Neuronal stem cell (in vitro differentiated cells): Measurements from ENCODE around the gene TTC4.

Source experiments
- DNase-seq: peaks from one replicate; pipeline ENCODE4 v3.0.0-alpha.2; 2013; ENCODE audit warnings: low spot score
- H2AFZ ChIP-seq: one replicate; pipeline ENCODE4 v1.6.1; 2013; ENCODE audit warnings: mild to moderate bottlenecking, low read length, inconsistent platforms
- H2AK5ac ChIP-seq: 2 replicates; pipeline ENCODE4 v1.6.1; 2013; ENCODE audit warnings: low read depth, mild to moderate bottlenecking, inconsistent platforms, low read length, moderate library complexity, mixed read lengths
- H2BK120ac ChIP-seq: 2 replicates; pipeline ENCODE4 v1.6.1; 2013; ENCODE audit warnings: low read depth, mild to moderate bottlenecking, inconsistent platforms, low read length, moderate library complexity, mixed read lengths
- H2BK12ac ChIP-seq: one replicate; pipeline ENCODE4 v1.6.1; 2013; ENCODE audit warnings: low read length, inconsistent platforms
- H2BK15ac ChIP-seq: 2 replicates; pipeline ENCODE4 v1.6.1; 2013; ENCODE audit warnings: mild to moderate bottlenecking, low read length, inconsistent platforms, mixed read lengths
- H2BK5ac ChIP-seq: one replicate; pipeline ENCODE4 v1.6.1; 2013; ENCODE audit warnings: inconsistent platforms, mild to moderate bottlenecking, low read length, moderate library complexity
- H3K14ac ChIP-seq: one replicate; pipeline ENCODE4 v1.6.1; 2013; ENCODE audit warnings: low read length, inconsistent platforms
- H3K18ac ChIP-seq: 2 replicates; pipeline ENCODE4 v1.6.1; 2013; ENCODE audit warnings: low read length, inconsistent platforms
- H3K23ac ChIP-seq: 2 replicates; pipeline ENCODE4 v1.6.1; 2013; ENCODE audit warnings: low read depth, mild to moderate bottlenecking, mixed read lengths, low read length, inconsistent platforms; ENCODE audit not compliant: poor library complexity
- H3K27ac ChIP-seq: replicated peaks from 3 replicates; pipeline ENCODE4 v1.5.1; 2013; ENCODE audit warnings: low read length, inconsistent platforms
- H3K27me3 ChIP-seq, 3 experiments: 2 replicates each; pipeline ENCODE4 v1.6.1; 2013; ENCODE audit warnings: low read length in 3 of 3, mild to moderate bottlenecking in 2 of 3, inconsistent platforms in 1 of 3, low read depth in 1 of 3, mixed read lengths in 1 of 3, moderate library complexity in 1 of 3; ENCODE audit not compliant: control insufficient read depth in 3 of 3, insufficient read depth in 3 of 3
- H3K36me3 ChIP-seq, 2 donors: replicated peaks in 1 of 2; 2 replicates each; pipeline ENCODE4 v1.6.1; 2013; ENCODE audit warnings: low read length in 2 of 2; ENCODE audit not compliant: control insufficient read depth in 2 of 2, insufficient read depth in 2 of 2
- H3K4ac ChIP-seq: 2 replicates; pipeline ENCODE4 v1.6.1; 2013; ENCODE audit warnings: inconsistent platforms, mild to moderate bottlenecking, low read length, moderate library complexity
- H3K4me1 ChIP-seq, 2 donors: 1 replicate in 1 of 2; 2 replicates in 1 of 2; pipeline ENCODE4 v1.6.1; 2013; ENCODE audit warnings: low read length in 2 of 2, low read depth in 1 of 2; ENCODE audit not compliant: control insufficient read depth in 2 of 2, insufficient read depth in 1 of 2
- H3K4me2 ChIP-seq: one replicate; pipeline ENCODE4 v1.6.1; 2013; ENCODE audit warnings: mild to moderate bottlenecking, low read length, inconsistent platforms; ENCODE audit not compliant: insufficient read depth, poor library complexity, severe bottlenecking
- H3K4me3 ChIP-seq, 2 donors: 2 replicates each; pipeline ENCODE4 v1.5.1; 2013; ENCODE audit warnings: low read length in 2 of 2, mild to moderate bottlenecking in 2 of 2, inconsistent platforms in 1 of 2, moderate library complexity in 1 of 2
- H3K79me1 ChIP-seq: one replicate; pipeline ENCODE4 v1.6.1; 2013; ENCODE audit warnings: low read depth, mild to moderate bottlenecking, inconsistent platforms, low read length, moderate library complexity
- H3K9ac ChIP-seq: one replicate; pipeline ENCODE4 v1.6.1; 2013; ENCODE audit warnings: mild to moderate bottlenecking, low read depth, low read length, inconsistent platforms; ENCODE audit not compliant: poor library complexity
- H3K9me3 ChIP-seq, 2 donors: replicated peaks in 1 of 2; 2 replicates each; pipeline versions ENCODE3 to v1.6.1; 2013; ENCODE audit warnings: low read length in 2 of 2, mild to moderate bottlenecking in 2 of 2, inconsistent platforms in 1 of 2, low read depth in 1 of 2, mixed read lengths in 1 of 2, moderate library complexity in 1 of 2; ENCODE audit not compliant: control insufficient read depth in 2 of 2, insufficient read depth in 1 of 2
- H4K8ac ChIP-seq: one replicate; pipeline ENCODE4 v1.6.1; 2013; ENCODE audit warnings: low read depth, mild to moderate bottlenecking, inconsistent platforms, low read length, moderate library complexity
- H4K91ac ChIP-seq: one replicate; pipeline ENCODE4 v1.6.1; 2013; ENCODE audit warnings: low read length, low read depth, mild to moderate bottlenecking, inconsistent platforms; ENCODE audit not compliant: poor library complexity
- WGBS, 2 donors: extraction: QIAGEN DNeasy Blood & Tissue Kit; methylation state at CpG; one replicate each; pipeline ENCODE4 v1.1.7; 2013; ENCODE audit warnings: missing lambda C conversion rate in 2 of 2, mixed read lengths in 1 of 2; ENCODE audit not compliant: insufficient read length in 2 of 2, insufficient replicate concordance in 1 of 2; ENCODE audit errors: extremely low coverage in 2 of 2; 5-methylcytosine and 5-hydroxymethylcytosine counted together

Gene TTC4

DNA sequence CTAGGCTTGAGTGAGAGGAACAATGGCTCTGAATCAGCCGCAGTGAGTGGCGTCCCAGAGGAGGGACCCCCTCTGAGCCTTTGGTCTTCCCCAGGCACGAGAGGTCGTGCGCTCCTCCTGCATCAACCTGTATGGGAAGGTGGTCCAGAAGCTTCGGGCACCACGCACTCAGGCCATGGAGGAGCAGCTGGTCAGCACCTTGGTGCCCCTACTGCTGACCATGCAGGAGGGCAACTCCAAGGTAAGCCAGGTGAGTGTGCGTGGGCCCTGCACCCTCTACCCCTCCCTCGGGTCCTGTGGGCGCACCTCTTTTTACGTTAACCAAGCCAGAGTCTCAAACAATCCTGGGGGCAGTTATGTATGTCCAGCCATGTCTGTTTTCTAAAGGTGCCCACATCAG, 13.7 kb upstream of the TTC4 start:
- no CpG with 5 or more reads among the region's 11 CpGs for WGBS, 2 donors

DNA sequence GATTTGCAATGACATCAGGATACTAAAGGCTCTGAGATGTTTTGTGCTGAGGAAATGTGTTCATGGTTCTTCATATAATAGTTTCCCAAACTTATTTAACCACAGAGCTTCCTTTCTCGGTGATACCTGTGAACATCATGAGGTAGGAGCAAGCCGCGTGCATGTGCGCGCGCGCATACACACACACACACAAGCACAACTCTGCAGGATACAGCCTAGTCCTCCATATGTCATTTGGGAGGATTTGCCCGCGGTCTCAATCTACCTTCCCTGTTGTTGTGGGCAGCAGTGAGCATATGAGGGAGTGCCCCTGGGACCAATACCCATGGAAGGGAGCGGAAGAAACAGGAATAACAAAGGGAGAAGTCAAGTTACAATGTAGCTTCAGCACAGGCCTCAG, 12.2 kb upstream of the TTC4 start:
- Histone ChIP-seq H3K27ac (no peak overlapping the region), H3K4ac (no peak overlapping the region), H3K79me1 (no peaks in the 10 kb centered on the region), H2BK15ac (no peak overlapping the region), H2AK5ac (no peak overlapping the region), H3K18ac (no peak overlapping the region), H2BK5ac (no peak overlapping the region), H4K91ac (no peak overlapping the region), H3K4me3 (no peak overlapping the region), H2BK12ac (no peak overlapping the region), H3K9me3 (no peaks in the 10 kb centered on the region), H2AFZ (no peak overlapping the region), H3K4me2 (no peak overlapping the region), H3K4me1 (peaks cover 0 to 1% of the 10 kb centered on the region in 2 donors), H2BK120ac (no peak overlapping the region), H3K14ac (no peak overlapping the region), H4K8ac (no peak overlapping the region), H3K36me3 (no peaks in the 10 kb centered on the region), H3K9ac (no peak overlapping the region), H3K23ac (no peak overlapping the region), H3K27me3 (peaks cover 0 to 56% (median 0%) of the 10 kb centered on the region in 3 experiments)
- WGBS, 2 donors, result no CpG with 5 or more reads among the region's 10 CpGs
- no peak for DNase-seq

More for the DNA sequence above, 13.7 kb upstream of the TTC4 start:
- Histone ChIP-seq H3K36me3 (no peaks in the 10 kb centered on the region), H3K23ac (no peak overlapping the region), H2BK12ac (peak overlapping the region; percentile 90), H3K14ac (no peak overlapping the region), H3K4me1 (peaks cover 0 to 3% of the 10 kb centered on the region in 2 donors), H4K8ac (no peak overlapping the region), H4K91ac (no peak overlapping the region), H2BK15ac (no peak overlapping the region), H2BK120ac (no peak overlapping the region), H3K9me3 (no peaks in the 10 kb centered on the region), H3K4me3 (peak overlapping the region in 1 of 2 donors; percentile 11), H3K4ac (no peak overlapping the region), H2BK5ac (no peak overlapping the region), H3K79me1 (no peaks in the 10 kb centered on the region), H3K9ac (no peak overlapping the region), H3K27ac (no peak overlapping the region), H2AK5ac (no peak overlapping the region), H2AFZ (no peak overlapping the region), H3K27me3 (peaks cover 0 to 43% (median 0%) of the 10 kb centered on the region in 3 experiments), H3K18ac (peak overlapping the region; percentile 44), H3K4me2 (no peak overlapping the region)
- DNase-seq, result no peak

DNA sequence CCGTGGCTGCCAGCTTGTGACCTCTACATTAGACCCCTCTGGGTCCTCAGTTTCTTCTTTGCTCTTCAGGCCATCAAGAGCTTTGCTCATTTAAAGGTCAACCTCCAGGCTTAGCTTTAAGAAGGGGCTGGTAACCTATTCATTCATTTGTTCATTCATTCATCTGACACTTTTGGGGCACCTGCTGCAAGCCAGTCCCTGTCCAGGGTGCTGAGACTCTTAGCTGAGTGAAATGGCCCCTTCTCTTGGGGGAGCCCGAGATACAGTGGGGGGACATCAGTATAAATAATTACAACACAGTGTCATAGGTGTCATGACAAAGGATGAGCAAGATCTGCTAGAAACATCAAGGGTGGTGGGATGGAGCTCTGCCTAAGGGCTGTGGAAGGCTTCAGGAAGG, 10.5 kb upstream of the TTC4 start:
- Histone ChIP-seq H2AFZ (no peak overlapping the region), H3K9me3 (no peaks in the 10 kb centered on the region), H2BK12ac (no peak overlapping the region), H3K23ac (no peak overlapping the region), H3K4me1 (no peaks in the 10 kb centered on the region), H2BK15ac (no peak overlapping the region), H3K4me2 (no peak overlapping the region), H3K4me3 (no peak overlapping the region), H3K36me3 (no peaks in the 10 kb centered on the region), H3K27ac (no peak overlapping the region), H2AK5ac (no peak overlapping the region), H3K79me1 (no peaks in the 10 kb centered on the region), H3K4ac (no peak overlapping the region), H3K14ac (no peak overlapping the region), H2BK120ac (no peak overlapping the region), H3K27me3 (peaks cover 0 to 53% (median 0%) of the 10 kb centered on the region in 3 experiments), H2BK5ac (no peak overlapping the region), H3K18ac (no peak overlapping the region), H4K91ac (no peak overlapping the region), H4K8ac (no peak overlapping the region), H3K9ac (no peak overlapping the region)
- WGBS, 2 donors, result no CpG with 5 or more reads among the region's 2 CpGs
- no peak for DNase-seq

DNA sequence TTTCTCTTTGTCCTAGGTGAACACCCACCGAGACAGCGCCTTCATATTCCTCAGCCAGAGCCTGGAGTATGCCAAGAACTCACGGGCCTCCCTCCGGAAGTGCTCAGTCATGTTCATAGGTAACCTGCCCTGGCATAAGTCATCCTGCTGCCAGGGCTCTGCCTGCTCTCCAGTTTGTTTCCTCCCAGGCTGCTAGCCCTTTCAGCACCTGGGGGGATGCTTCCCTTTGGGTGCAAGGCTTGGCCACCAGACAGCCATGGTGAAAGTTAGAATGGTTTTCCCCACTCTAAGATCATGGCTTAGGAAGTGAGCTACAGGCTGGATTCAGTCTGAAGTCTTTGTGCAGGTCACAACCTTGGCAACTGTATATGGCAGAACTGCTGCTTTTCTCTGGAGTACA, 9.2 kb upstream of the TTC4 start:
- Histone ChIP-seq H2BK5ac (no peak overlapping the region), H2BK12ac (no peak overlapping the region), H3K14ac (no peak overlapping the region), H3K9ac (no peak overlapping the region), H4K8ac (no peak overlapping the region), H2BK15ac (no peak overlapping the region), H3K4ac (no peak overlapping the region), H3K18ac (no peak overlapping the region), H3K4me3 (no peak overlapping the region), H3K4me1 (no peaks in the 10 kb centered on the region), H2AK5ac (no peak overlapping the region), H3K27ac (no peak overlapping the region), H3K27me3 (peaks cover 0 to 53% (median 0%) of the 10 kb centered on the region in 3 experiments), H3K36me3 (no peaks in the 10 kb centered on the region), H2AFZ (no peak overlapping the region), H3K9me3 (no peaks in the 10 kb centered on the region), H3K4me2 (no peak overlapping the region), H3K23ac (no peak overlapping the region), H2BK120ac (no peak overlapping the region), H3K79me1 (no peaks in the 10 kb centered on the region), H4K91ac (no peak overlapping the region)
- no peak for DNase-seq
- WGBS, 2 donors, result no CpG with 5 or more reads among the region's 4 CpGs
